Tibial nerve (tissue), 4 donors: ENCODE results near the gene UTP15.

Experiments
- EP300 ChIP-seq, 2 donors: sonication (generic); formaldehyde crosslinking; IDR thresholded peaks; one replicate each; pipeline ENCODE4 v1.6.1; 2017; ENCODE audit warnings: antibody characterized with exemption in 2 of 2, mild to moderate bottlenecking in 1 of 2
- POLR2A ChIP-seq, 2 donors: fragments of 450-650 bp; IDR thresholded peaks; one replicate each; pipeline ENCODE4 v1.6.1; 2017; ENCODE audit warnings: antibody characterized with exemption in 2 of 2, mild to moderate bottlenecking in 2 of 2, moderate library complexity in 2 of 2
- TF ChIP-seq, protein P1 (sequence below), 5 experiments: fragments of 200-600 bp in 3 of 5; fragments of 450-650 bp in 2 of 5; sonication (generic) in 3 of 5; IDR thresholded peaks; one replicate each; pipeline ENCODE4 v1.5.1; 2016 to 2019; ENCODE audit warnings: antibody characterized with exemption in 5 of 5, mild to moderate bottlenecking in 3 of 5, moderate library complexity in 2 of 5

DNA sequence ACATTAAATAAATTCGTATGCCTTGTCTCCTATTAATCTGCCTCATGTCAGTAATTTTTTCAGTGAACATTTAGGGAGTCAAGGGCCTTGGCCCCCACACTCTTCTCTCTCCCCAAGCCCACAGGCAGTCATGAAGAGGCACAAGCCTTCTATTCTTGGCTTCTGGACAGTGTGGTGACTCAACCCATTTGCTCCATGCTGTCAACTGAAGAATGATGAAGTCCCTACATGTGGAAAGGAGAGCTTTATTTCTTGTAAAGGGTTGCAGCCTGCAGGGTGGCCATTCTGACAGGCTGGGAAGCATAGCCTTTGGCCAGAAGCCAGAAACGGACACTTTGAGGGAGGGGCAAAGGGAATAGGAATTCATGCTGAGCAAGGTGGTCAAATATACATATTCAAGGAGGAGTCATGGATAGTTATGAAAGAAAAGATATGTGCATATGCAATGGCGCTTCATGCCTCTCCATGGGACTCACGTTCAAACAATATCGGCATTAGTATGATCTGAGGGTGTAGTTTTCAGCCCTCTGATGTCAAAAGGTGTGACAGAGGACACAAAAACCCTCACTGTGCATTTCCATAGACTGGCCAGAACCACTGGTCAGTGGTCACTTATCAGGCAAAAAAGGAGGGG, 31.4 kb upstream of the UTP15 start:
- TF ChIP-seq, protein P1, sequence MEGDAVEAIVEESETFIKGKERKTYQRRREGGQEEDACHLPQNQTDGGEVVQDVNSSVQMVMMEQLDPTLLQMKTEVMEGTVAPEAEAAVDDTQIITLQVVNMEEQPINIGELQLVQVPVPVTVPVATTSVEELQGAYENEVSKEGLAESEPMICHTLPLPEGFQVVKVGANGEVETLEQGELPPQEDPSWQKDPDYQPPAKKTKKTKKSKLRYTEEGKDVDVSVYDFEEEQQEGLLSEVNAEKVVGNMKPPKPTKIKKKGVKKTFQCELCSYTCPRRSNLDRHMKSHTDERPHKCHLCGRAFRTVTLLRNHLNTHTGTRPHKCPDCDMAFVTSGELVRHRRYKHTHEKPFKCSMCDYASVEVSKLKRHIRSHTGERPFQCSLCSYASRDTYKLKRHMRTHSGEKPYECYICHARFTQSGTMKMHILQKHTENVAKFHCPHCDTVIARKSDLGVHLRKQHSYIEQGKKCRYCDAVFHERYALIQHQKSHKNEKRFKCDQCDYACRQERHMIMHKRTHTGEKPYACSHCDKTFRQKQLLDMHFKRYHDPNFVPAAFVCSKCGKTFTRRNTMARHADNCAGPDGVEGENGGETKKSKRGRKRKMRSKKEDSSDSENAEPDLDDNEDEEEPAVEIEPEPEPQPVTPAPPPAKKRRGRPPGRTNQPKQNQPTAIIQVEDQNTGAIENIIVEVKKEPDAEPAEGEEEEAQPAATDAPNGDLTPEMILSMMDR (IDR thresholded peaks at IDR 0.05) = no peak
- no peak for TF ChIP-seq POLR2A (IDR thresholded peaks at IDR 0.05)
- TF ChIP-seq EP300 (IDR thresholded peaks at IDR 0.05) = no peak
